A673 (cell line): ENCODE measurements around the gene CLRN1. TPM values are rescaled to one million over a fixed set of nuclear protein-coding genes. Genes with fewer than 3 reads are reported as not detected.

Source experiments
- BruUV-seq: library from RNA; stranded (reverse); fragments of 400-500 nt; replicated peaks from 2 replicates; lab custom pipeline; 2021; lab: Mats Ljungman, UMichigan
- CTCF ChIA-PET: fragments of 300-600 bp; sonication (Branson Sonifier 250); formaldehyde crosslinking; loops from one replicate; lab custom pipeline; 2022; ENCODE audit warnings: antibody characterized with exemption; lab: Charles Lee
- POLR2A ChIA-PET: fragments of 300-600 bp; sonication (Branson Sonifier 250); formaldehyde crosslinking; loops from one replicate; lab custom pipeline; 2022; ENCODE audit warnings: antibody characterized with exemption; ENCODE audit not compliant: low non-redundant PET; lab: Charles Lee
- DNase-seq: peaks from one replicate; pipeline ENCODE4 v3.0.0-alpha.2; 2015; ENCODE audit warnings: low spot score
- H3K27ac ChIP-seq: fragments of 200-600 bp; sonication (generic); 2 replicates; pipeline ENCODE4 v1.5.1; 2016; ENCODE audit warnings: mixed run types, low read depth, mild to moderate bottlenecking, mixed read lengths, antibody characterized with exemption, low read length; ENCODE audit not compliant: poor library complexity, severe bottlenecking
- H3K27me3 ChIP-seq: fragments of 200-600 bp; sonication (generic); replicated peaks from 2 replicates; pipeline ENCODE4 v1.6.1; 2017; ENCODE audit warnings: mixed run types, low read depth, mild to moderate bottlenecking, mixed read lengths, antibody characterized with exemption, low read length; ENCODE audit not compliant: insufficient read depth, poor library complexity
- H3K36me3 ChIP-seq: fragments of 200-600 bp; sonication (generic); 2 replicates; pipeline ENCODE4 v1.6.1; 2016; ENCODE audit warnings: mixed run types, mild to moderate bottlenecking, mixed read lengths, antibody characterized with exemption, low read length; ENCODE audit not compliant: insufficient read depth, poor library complexity, severe bottlenecking
- H3K4me1 ChIP-seq: fragments of 200-600 bp; sonication (generic); 2 replicates; pipeline ENCODE4 v1.6.1; 2017; ENCODE audit warnings: mixed run types, mild to moderate bottlenecking, mixed read lengths, antibody characterized with exemption, low read length; ENCODE audit not compliant: insufficient read depth, poor library complexity, severe bottlenecking
- H3K4me3 ChIP-seq: fragments of 200-600 bp; sonication (generic); 2 replicates; pipeline ENCODE4 v1.5.1; 2016; ENCODE audit warnings: low read depth, mixed run types, mild to moderate bottlenecking, mixed read lengths, low read length; ENCODE audit not compliant: poor library complexity, severe bottlenecking
- H3K9me3 ChIP-seq: fragments of 200-600 bp; sonication (generic); 2 replicates; pipeline ENCODE4 v1.6.1; 2016; ENCODE audit warnings: mixed run types, low read depth, mild to moderate bottlenecking, mixed read lengths, antibody characterized with exemption, low read length; ENCODE audit not compliant: poor library complexity, severe bottlenecking
- EZH2 ChIP-seq: fragments of 200-600 bp; sonication (generic); IDR thresholded peaks from 2 replicates; pipeline ENCODE4 v1.6.1; 2017; ENCODE audit warnings: borderline replicate concordance, low read depth, mild to moderate bottlenecking, mixed read lengths, antibody characterized with exemption, low read length; ENCODE audit not compliant: poor library complexity, severe bottlenecking
- intact Hi-C: fragments of 100-400 bp; cut with micrococcal nuclease; formaldehyde crosslinking; loops from one replicate; pipeline ENCODE4 v1.10.0; 2022; ENCODE audit not compliant: unreplicated experiment
- total RNA-seq: library from RNA; stranded (reverse); gene quantifications from 2 replicates; pipeline ENCODE4 v1.2.3, GENCODE V29; 2021
- TF ChIP-seq, protein P1 (sequence below): fragments of 300-800, 200-600 bp; sonication (generic); conservative IDR thresholded peaks from 2 replicates; pipeline ENCODE4 v1.5.1; 2017; ENCODE audit warnings: low read depth, mild to moderate bottlenecking, antibody characterized with exemption, low read length, moderate library complexity, mixed read lengths

The CLRN1 gene
- total RNA-seq, 1 experiment from 2014 or later: not detected

DNA sequence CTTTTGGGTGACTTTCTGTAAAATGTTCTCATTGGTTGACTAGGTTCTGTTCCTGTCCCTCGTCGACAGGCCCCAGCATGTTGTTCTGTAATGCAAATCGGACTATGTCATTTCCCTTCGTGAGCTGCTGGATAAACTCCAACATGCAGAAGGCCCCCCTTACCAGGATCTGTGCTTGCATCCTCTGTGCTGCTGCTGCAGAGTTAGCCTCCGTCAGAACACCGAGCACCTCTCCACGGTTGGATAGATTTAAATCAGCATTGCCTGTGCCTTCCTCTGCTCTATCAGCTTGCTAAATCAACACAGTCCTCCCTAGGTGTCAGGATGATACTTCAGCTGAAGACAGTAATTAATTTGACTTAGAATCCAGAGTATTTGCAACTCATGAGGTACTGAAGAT lies 54.6 kb downstream of the CLRN1 start:
- DNase-seq: peak; percentile 3
- H3K4me1 ChIP-seq: no peaks in the 10 kb centered on the region
- ChIA-PET CTCF (no interaction called here), POLR2A (no interaction called here)
- H3K27ac ChIP-seq: no peak overlapping the region
- no peaks in the 10 kb centered on the region for H3K9me3 ChIP-seq
- no peaks in the 10 kb centered on the region for H3K27me3 ChIP-seq
- intact Hi-C loops: no loop called here
- no peaks in the 10 kb centered on the region for H3K36me3 ChIP-seq
- H3K4me3 ChIP-seq: no peak overlapping the region
- BruUV-seq: no TSS peak
- TF ChIP-seq, protein P1, sequence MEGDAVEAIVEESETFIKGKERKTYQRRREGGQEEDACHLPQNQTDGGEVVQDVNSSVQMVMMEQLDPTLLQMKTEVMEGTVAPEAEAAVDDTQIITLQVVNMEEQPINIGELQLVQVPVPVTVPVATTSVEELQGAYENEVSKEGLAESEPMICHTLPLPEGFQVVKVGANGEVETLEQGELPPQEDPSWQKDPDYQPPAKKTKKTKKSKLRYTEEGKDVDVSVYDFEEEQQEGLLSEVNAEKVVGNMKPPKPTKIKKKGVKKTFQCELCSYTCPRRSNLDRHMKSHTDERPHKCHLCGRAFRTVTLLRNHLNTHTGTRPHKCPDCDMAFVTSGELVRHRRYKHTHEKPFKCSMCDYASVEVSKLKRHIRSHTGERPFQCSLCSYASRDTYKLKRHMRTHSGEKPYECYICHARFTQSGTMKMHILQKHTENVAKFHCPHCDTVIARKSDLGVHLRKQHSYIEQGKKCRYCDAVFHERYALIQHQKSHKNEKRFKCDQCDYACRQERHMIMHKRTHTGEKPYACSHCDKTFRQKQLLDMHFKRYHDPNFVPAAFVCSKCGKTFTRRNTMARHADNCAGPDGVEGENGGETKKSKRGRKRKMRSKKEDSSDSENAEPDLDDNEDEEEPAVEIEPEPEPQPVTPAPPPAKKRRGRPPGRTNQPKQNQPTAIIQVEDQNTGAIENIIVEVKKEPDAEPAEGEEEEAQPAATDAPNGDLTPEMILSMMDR: no peak
- TF ChIP-seq EZH2: no peak

DNA sequence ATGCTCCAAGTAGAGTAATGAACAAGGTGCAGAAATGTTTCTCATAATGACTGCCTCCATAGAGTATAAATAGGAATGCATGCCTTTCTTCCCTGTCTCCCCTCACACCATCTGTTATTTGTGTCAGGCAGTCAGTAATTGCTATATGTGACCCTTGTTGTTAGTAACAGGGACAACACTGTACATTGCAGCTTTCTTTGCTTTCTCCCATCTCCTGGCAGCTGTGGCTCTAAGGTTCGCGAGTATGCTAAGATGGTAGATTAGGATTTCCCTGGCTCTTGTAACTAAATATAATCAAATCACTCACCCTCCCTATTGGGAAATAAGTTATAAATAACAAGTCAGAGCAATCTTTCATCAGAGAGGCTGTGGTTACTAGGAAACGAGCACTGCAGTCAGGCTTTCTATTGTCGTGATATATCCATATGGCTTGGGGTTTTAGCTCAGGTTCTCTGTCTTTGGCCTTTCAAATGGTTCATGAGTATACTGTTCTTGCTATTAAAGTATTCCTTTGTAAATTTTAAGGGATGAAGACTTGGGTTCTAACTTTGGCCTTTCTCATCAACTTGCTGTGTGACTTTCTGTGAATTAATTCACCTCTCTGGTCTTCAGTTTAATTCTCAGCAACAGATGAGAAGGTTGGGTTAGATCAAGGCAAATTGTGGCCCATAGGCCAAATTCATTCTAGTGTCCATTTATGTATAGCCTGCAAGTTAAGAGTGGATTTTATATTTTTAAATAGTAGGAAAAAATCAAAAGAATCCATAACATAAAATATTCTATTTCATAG lies 59.2 kb downstream of the CLRN1 start:
- POLR2A ChIA-PET: no interaction called here
- CTCF ChIA-PET: no interaction called here
- Histone ChIP-seq H3K4me3 (no peak overlapping the region), H3K27ac (no peak overlapping the region), H3K27me3 (no peaks in the 10 kb centered on the region), H3K9me3 (no peaks in the 10 kb centered on the region), H3K4me1 (no peaks in the 10 kb centered on the region), H3K36me3 (no peaks in the 10 kb centered on the region)
- TF ChIP-seq EZH2: no peak
- TF ChIP-seq, protein P1: no peak
- no peak for DNase-seq
- BruUV-seq: no TSS peak
- intact Hi-C loops: no loop called here

DNA sequence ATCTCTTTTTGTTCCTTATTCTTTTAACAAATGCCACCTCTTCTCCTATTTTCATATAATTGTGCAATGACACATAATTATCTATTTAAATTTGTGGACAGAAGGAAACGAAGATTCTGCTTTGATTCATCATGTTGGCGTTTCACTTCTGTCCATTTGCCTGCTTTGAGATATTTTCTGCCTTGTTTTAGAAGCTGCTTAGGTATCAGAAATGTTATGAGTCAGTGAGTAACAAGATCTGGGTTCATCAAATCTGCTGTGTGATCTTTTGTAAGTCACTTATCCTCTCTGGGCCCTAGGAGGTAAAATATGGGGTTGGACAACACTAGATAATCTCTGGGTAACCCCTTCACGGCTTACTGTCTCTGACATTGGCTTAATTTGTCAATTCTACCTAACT lies 60.0 kb downstream of the CLRN1 start:
- ChIA-PET CTCF (no interaction called here), POLR2A (no interaction called here)
- BruUV-seq: no TSS peak
- no peak for TF ChIP-seq EZH2
- TF ChIP-seq, protein P1: no peak
- Histone ChIP-seq H3K36me3 (no peaks in the 10 kb centered on the region), H3K4me3 (no peak overlapping the region), H3K4me1 (no peaks in the 10 kb centered on the region), H3K27ac (no peak overlapping the region), H3K9me3 (no peaks in the 10 kb centered on the region), H3K27me3 (no peaks in the 10 kb centered on the region)
- intact Hi-C loops: no loop called here
- no peak for DNase-seq
